ENCODE measurements around the gene LGALS7.

DNA sequence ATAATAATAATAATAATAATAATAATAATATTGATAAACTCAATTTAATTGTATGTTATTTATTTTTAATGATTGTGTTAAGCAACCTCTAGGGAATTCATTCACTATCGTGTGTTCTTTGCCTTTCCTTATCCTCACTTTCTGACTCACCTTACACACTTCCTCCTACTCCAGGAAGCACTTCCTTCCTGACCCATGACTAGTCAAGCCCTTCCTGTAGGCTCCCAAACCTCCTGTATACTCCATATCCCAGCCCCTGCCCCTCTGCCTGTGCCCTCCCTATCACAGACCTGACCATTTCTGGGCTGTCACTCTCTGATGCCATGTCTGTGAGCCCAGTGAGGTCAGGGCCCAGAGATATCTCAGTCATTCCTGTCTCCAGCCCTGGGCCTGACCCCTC is 31.9 kb upstream of the LGALS7 start:
- TF ChIP-seq CEBPB (IDR thresholded peaks at IDR 0.05; ENCODE audit: low read depth, low read length) (no peak), FOSL1 (IDR thresholded peaks at IDR 0.05; ENCODE audit: insufficient read depth, low read depth, low read length) (no peak), KDM1A (IDR thresholded peaks at IDR 0.05; ENCODE audit: borderline replicate concordance, low read length) (no peak), TAF1 (IDR thresholded peaks at IDR 0.05; ENCODE audit: low read depth, low read length) (no peak), EZH2 (IDR thresholded peaks at IDR 0.05; ENCODE audit: low read depth, low read length, severe bottlenecking) (no peak), SP2 (IDR thresholded peaks at IDR 0.05; ENCODE audit: low read length) (no peak), JUN (IDR thresholded peaks at IDR 0.05; ENCODE audit: low read depth, low read length) (no peak), POLR2AphosphoS5 (IDR thresholded peaks at IDR 0.05; ENCODE audit: low read depth, low read length) (no peak), CREB1 (IDR thresholded peaks at IDR 0.05) (no peak), KDM5A (IDR thresholded peaks at IDR 0.05; ENCODE audit: low read length) (no peak), EP300 (IDR thresholded peaks at IDR 0.05; ENCODE audit: borderline replicate concordance in 1 of 2, low read depth in 2 of 2, low read length in 2 of 2) (no peak), RBBP5 (IDR thresholded peaks at IDR 0.05; ENCODE audit: borderline replicate concordance, low read depth, low read length) (no peak)
- TF ChIP-seq, protein P1, sequence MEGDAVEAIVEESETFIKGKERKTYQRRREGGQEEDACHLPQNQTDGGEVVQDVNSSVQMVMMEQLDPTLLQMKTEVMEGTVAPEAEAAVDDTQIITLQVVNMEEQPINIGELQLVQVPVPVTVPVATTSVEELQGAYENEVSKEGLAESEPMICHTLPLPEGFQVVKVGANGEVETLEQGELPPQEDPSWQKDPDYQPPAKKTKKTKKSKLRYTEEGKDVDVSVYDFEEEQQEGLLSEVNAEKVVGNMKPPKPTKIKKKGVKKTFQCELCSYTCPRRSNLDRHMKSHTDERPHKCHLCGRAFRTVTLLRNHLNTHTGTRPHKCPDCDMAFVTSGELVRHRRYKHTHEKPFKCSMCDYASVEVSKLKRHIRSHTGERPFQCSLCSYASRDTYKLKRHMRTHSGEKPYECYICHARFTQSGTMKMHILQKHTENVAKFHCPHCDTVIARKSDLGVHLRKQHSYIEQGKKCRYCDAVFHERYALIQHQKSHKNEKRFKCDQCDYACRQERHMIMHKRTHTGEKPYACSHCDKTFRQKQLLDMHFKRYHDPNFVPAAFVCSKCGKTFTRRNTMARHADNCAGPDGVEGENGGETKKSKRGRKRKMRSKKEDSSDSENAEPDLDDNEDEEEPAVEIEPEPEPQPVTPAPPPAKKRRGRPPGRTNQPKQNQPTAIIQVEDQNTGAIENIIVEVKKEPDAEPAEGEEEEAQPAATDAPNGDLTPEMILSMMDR (IDR thresholded peaks at IDR 0.05; ENCODE audit: control extremely low read depth in 1 of 3, insufficient read depth in 1 of 3, low read depth in 1 of 3, low read length in 3 of 3) = no peak

Data from H1 (cell line).